OCI-LY1 (cell line): ENCODE measurements around the gene CCDC187.

Experiments
- CTCF ChIP-seq: fragments of 200-600 bp; sonication (generic), shearing (Covaris generic); IDR thresholded peaks from 2 replicates; pipeline ENCODE4 v1.5.1; 2017; ENCODE audit warnings: mild to moderate bottlenecking, antibody characterized with exemption, low read length, moderate library complexity, mixed read lengths
- EZH2 ChIP-seq: fragments of 200-600 bp; sonication (generic), shearing (Covaris generic); IDR thresholded peaks from 2 replicates; pipeline ENCODE4 v1.8.0; 2017; ENCODE audit warnings: borderline replicate concordance, mixed run types, mild to moderate bottlenecking, antibody characterized with exemption, low read length, moderate library complexity, mixed read lengths

- TF ChIP-seq CTCF (no peak), EZH2 (no peak)
Observed at GRCh38 chr9:136318111-136318775, 14.3 kb upstream of the CCDC187 start.
